ENCODE results near the gene GPHN.

The GPHN gene

GRCh38 chr14:66802962-66803361 lies 295.0 kb downstream of the GPHN start:
- TF ChIP-seq SIN3A (IDR thresholded peaks at IDR 0.05; ENCODE audit: borderline replicate concordance, insufficient read depth, low read length), result no peak
- no peak for TF ChIP-seq REST (IDR thresholded peaks at IDR 0.05; ENCODE audit: insufficient read depth in 1 of 2, low read depth in 2 of 2, low read length in 2 of 2)
- no peak for TF ChIP-seq POLR2AphosphoS5 (IDR thresholded peaks at IDR 0.05; ENCODE audit: low read depth, low read length)
- no peak for TF ChIP-seq TAF1 (IDR thresholded peaks at IDR 0.05; ENCODE audit: borderline replicate concordance, insufficient read depth, low read length)
- TF ChIP-seq FOXP2 (optimal IDR thresholded peaks at IDR 0.05; ENCODE audit: borderline replicate concordance, extremely low read depth, extremely low read length, insufficient read depth), result no peak

GRCh38 chr14:66804141-66804540 lies 296.2 kb downstream of the GPHN start:
- no peak for TF ChIP-seq REST (IDR thresholded peaks at IDR 0.05; ENCODE audit: insufficient read depth in 1 of 2, low read depth in 2 of 2, low read length in 2 of 2)

GRCh38 chr14:66813636-66814035 lies 305.7 kb downstream of the GPHN start:
- TF ChIP-seq FOXP2 (optimal IDR thresholded peaks at IDR 0.05; ENCODE audit: borderline replicate concordance, extremely low read depth, extremely low read length, insufficient read depth), result no peak
- TF ChIP-seq POLR2AphosphoS5 (IDR thresholded peaks at IDR 0.05; ENCODE audit: low read depth, low read length), result no peak
- TF ChIP-seq REST (IDR thresholded peaks at IDR 0.05; ENCODE audit: insufficient read depth in 1 of 2, low read depth in 2 of 2, low read length in 2 of 2), result no peak

- TF ChIP-seq POLR2AphosphoS5 (IDR thresholded peaks at IDR 0.05; ENCODE audit: low read depth, low read length) (no peak), SIN3A (IDR thresholded peaks at IDR 0.05; ENCODE audit: borderline replicate concordance, insufficient read depth, low read length) (no peak), REST (IDR thresholded peaks at IDR 0.05; ENCODE audit: insufficient read depth in 1 of 2, low read depth in 2 of 2, low read length in 2 of 2) (no peak)
Measured at GRCh38 chr14:66815687-66816086, 307.7 kb downstream of the GPHN start.

GRCh38 chr14:66824251-66824650 lies 316.3 kb downstream of the GPHN start:
- TF ChIP-seq SIN3A (IDR thresholded peaks at IDR 0.05; ENCODE audit: borderline replicate concordance, insufficient read depth, low read length), result no peak
- TF ChIP-seq POLR2AphosphoS5 (IDR thresholded peaks at IDR 0.05; ENCODE audit: low read depth, low read length), result no peak
- TF ChIP-seq TAF1 (IDR thresholded peaks at IDR 0.05; ENCODE audit: borderline replicate concordance, insufficient read depth, low read length), result no peak
- no peak for TF ChIP-seq REST (IDR thresholded peaks at IDR 0.05; ENCODE audit: insufficient read depth in 1 of 2, low read depth in 2 of 2, low read length in 2 of 2)
- no peak for TF ChIP-seq FOXP2 (optimal IDR thresholded peaks at IDR 0.05; ENCODE audit: borderline replicate concordance, extremely low read depth, extremely low read length, insufficient read depth)

Measured in PFSK-1 (cell line).